Thyroid gland (tissue), 4 donors: ENCODE data around the gene GRID2IP.

Experiments
- POLR2A ChIP-seq, 2 donors: fragments of 450-650 bp; IDR thresholded peaks; one replicate each; pipeline ENCODE4 v1.6.1; 2017; ENCODE audit warnings: antibody characterized with exemption in 2 of 2, mild to moderate bottlenecking in 2 of 2, moderate library complexity in 1 of 2
- TF ChIP-seq, protein P1 (sequence below), 6 experiments: fragments of 200-600 bp in 3 of 6; fragments of 450-650 bp in 3 of 6; sonication (generic) in 3 of 6; IDR thresholded peaks; one replicate each; pipeline ENCODE4 v1.5.1; 2016 to 2019; ENCODE audit warnings: antibody characterized with exemption in 6 of 6, mild to moderate bottlenecking in 2 of 6, inconsistent platforms in 1 of 6, moderate library complexity in 1 of 6

DNA sequence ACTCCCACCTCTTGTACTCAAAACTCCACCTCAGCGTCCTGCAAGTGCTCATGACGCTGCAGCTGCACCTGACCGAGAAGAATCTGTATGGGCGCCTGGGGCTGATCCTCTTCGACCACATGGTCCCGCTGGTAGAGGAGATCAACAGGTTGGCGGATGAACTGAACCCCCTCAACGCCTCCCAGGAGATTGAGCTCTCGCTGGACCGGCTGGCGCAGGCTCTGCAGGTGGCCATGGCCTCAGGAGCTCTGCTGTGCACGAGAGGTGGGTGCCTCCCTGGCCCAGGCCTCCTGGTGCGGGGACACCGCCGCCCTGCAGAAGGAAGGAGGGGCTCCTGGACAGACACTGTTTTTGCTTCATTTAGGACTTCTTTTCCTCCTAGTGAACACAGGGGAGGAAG lies 48.8 kb upstream of the GRID2IP start:
- no peak for TF ChIP-seq POLR2A (IDR thresholded peaks at IDR 0.05)
- TF ChIP-seq, protein P1, sequence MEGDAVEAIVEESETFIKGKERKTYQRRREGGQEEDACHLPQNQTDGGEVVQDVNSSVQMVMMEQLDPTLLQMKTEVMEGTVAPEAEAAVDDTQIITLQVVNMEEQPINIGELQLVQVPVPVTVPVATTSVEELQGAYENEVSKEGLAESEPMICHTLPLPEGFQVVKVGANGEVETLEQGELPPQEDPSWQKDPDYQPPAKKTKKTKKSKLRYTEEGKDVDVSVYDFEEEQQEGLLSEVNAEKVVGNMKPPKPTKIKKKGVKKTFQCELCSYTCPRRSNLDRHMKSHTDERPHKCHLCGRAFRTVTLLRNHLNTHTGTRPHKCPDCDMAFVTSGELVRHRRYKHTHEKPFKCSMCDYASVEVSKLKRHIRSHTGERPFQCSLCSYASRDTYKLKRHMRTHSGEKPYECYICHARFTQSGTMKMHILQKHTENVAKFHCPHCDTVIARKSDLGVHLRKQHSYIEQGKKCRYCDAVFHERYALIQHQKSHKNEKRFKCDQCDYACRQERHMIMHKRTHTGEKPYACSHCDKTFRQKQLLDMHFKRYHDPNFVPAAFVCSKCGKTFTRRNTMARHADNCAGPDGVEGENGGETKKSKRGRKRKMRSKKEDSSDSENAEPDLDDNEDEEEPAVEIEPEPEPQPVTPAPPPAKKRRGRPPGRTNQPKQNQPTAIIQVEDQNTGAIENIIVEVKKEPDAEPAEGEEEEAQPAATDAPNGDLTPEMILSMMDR (IDR thresholded peaks at IDR 0.05) = no peak
